WTC11 (cell line): Measurements from ENCODE around the gene ACYP1. TPM values are rescaled to one million over a fixed set of nuclear protein-coding genes. Genes with fewer than 3 reads are reported as not detected.

ENCODE experiments used
- AR ChIP-seq: fragments of 250-450 bp; sonication (Bioruptor Pico); IDR thresholded peaks from 2 replicates; pipeline ENCODE4 v1.9.0; 2021; ENCODE audit warnings: mild to moderate bottlenecking
- ATF1 ChIP-seq: sonication (generic); formaldehyde crosslinking; IDR thresholded peaks from 2 replicates; pipeline ENCODE4 v1.8.1; 2023; ENCODE audit warnings: mild to moderate bottlenecking, moderate library complexity, missing genetic modification reagents
- FOXK1 ChIP-seq: sonication (generic); formaldehyde crosslinking; IDR thresholded peaks from 2 replicates; pipeline ENCODE4 v1.8.0; 2022; ENCODE audit warnings: mild to moderate bottlenecking, moderate library complexity, missing genetic modification reagents
- GABPB1 ChIP-seq: sonication (generic); formaldehyde crosslinking; IDR thresholded peaks from 2 replicates; pipeline ENCODE4 v1.8.1; 2023; ENCODE audit warnings: mild to moderate bottlenecking, missing genetic modification reagents
- GRHL2 ChIP-seq: fragments of 250-450 bp; sonication (Bioruptor Pico); IDR thresholded peaks from 2 replicates; pipeline ENCODE4 v1.8.0; 2022; ENCODE audit warnings: mild to moderate bottlenecking, moderate library complexity; ENCODE audit not compliant: insufficient replicate concordance, severe bottlenecking
- GTF2I ChIP-seq: fragments of 250-450 bp; sonication (Bioruptor Pico); conservative IDR thresholded peaks from 2 replicates; pipeline ENCODE4 v1.4.0; 2021; ENCODE audit warnings: mild to moderate bottlenecking
- HMGA2 ChIP-seq: fragments of 250-450 bp; sonication (Bioruptor Pico); IDR thresholded peaks from 2 replicates; pipeline ENCODE4 v1.4.0; 2021; ENCODE audit warnings: mild to moderate bottlenecking, moderate library complexity
- JAZF1 ChIP-seq: fragments of 250-450 bp; sonication (Bioruptor Pico); IDR thresholded peaks from 2 replicates; pipeline ENCODE4 v1.9.0; 2021; ENCODE audit warnings: moderate library complexity, mild to moderate bottlenecking, inconsistent platforms
- JUN ChIP-seq: sonication (generic); formaldehyde crosslinking; IDR thresholded peaks from 2 replicates; pipeline ENCODE4 v1.8.0; 2023; ENCODE audit warnings: mild to moderate bottlenecking, missing genetic modification reagents
- KAT7 ChIP-seq: sonication (generic); formaldehyde crosslinking; IDR thresholded peaks from 2 replicates; pipeline ENCODE4 v1.8.1; 2023; ENCODE audit warnings: missing genetic modification reagents, mild to moderate bottlenecking, borderline replicate concordance
- MYBL2 ChIP-seq: sonication (generic); formaldehyde crosslinking; IDR thresholded peaks from 2 replicates; pipeline ENCODE4 v1.8.1; 2023; ENCODE audit warnings: mild to moderate bottlenecking, moderate library complexity, missing genetic modification reagents
- NR3C1 ChIP-seq: sonication (generic); formaldehyde crosslinking; conservative IDR thresholded peaks from 2 replicates; pipeline ENCODE4 v1.8.1; 2023; ENCODE audit warnings: low read depth, mild to moderate bottlenecking, missing genetic modification reagents
- OVOL2 ChIP-seq: fragments of 250-450 bp; sonication (Bioruptor Pico); IDR thresholded peaks from 2 replicates; pipeline ENCODE4 v1.9.0; 2021; ENCODE audit warnings: mild to moderate bottlenecking, borderline replicate concordance
- RELA ChIP-seq: sonication (generic); formaldehyde crosslinking; IDR thresholded peaks from 2 replicates; pipeline ENCODE4 v1.8.1; 2022; ENCODE audit warnings: missing genetic modification reagents, mild to moderate bottlenecking, borderline replicate concordance
- SMAD3 ChIP-seq: sonication (generic); formaldehyde crosslinking; IDR thresholded peaks from 2 replicates; pipeline ENCODE4 v1.8.0; 2022; ENCODE audit warnings: missing genetic modification reagents, mild to moderate bottlenecking, borderline replicate concordance
- SMAD4 ChIP-seq: sonication (generic); formaldehyde crosslinking; IDR thresholded peaks from 2 replicates; pipeline ENCODE4 v1.8.0; 2022; ENCODE audit warnings: mild to moderate bottlenecking, missing genetic modification reagents
- SP1 ChIP-seq: sonication (generic); formaldehyde crosslinking; conservative IDR thresholded peaks from 2 replicates; pipeline ENCODE4 v1.8.1; 2022; ENCODE audit warnings: missing genetic modification reagents
- TEAD4 ChIP-seq: sonication (generic); formaldehyde crosslinking; IDR thresholded peaks from 2 replicates; pipeline ENCODE4 v1.8.0; 2022; ENCODE audit warnings: mild to moderate bottlenecking, missing genetic modification reagents
- USF2 ChIP-seq: sonication (generic); formaldehyde crosslinking; IDR thresholded peaks from 2 replicates; pipeline ENCODE4 v1.8.1; 2023; ENCODE audit warnings: mild to moderate bottlenecking, missing genetic modification reagents, moderate library complexity
- total RNA-seq: library from RNA; stranded (reverse); gene quantifications from 3 replicates; pipeline ENCODE4 v1.2.3, GENCODE V29; 2021
- TF ChIP-seq, protein P1 (sequence below): fragments of 250-450 bp; sonication (Bioruptor Pico); IDR thresholded peaks from 2 replicates; pipeline ENCODE4 v1.9.0; 2021; ENCODE audit warnings: mild to moderate bottlenecking, borderline replicate concordance
- TF ChIP-seq, protein P2 (sequence below): sonication (generic); formaldehyde crosslinking; IDR thresholded peaks from 2 replicates; pipeline ENCODE4 v1.8.0; 2022; ENCODE audit warnings: mild to moderate bottlenecking, missing genetic modification reagents
- TF ChIP-seq, protein P3 (sequence below): sonication (generic); formaldehyde crosslinking; IDR thresholded peaks from 2 replicates; pipeline ENCODE4 v1.8.1; 2023; ENCODE audit warnings: mild to moderate bottlenecking, missing genetic modification reagents, moderate library complexity
- TF ChIP-seq, protein P4 (sequence below): sonication (generic); formaldehyde crosslinking; IDR thresholded peaks from 2 replicates; pipeline ENCODE4 v1.8.1; 2022; ENCODE audit warnings: low read depth, mild to moderate bottlenecking, moderate library complexity, missing genetic modification reagents, borderline replicate concordance
- TF ChIP-seq, protein P5 (sequence below): fragments of 200-600 bp; IDR thresholded peaks from 2 replicates; pipeline ENCODE4 v1.8.0; 2022; ENCODE audit warnings: antibody characterized with exemption
- TF ChIP-seq, protein P6 (sequence below): sonication (generic); formaldehyde crosslinking; IDR thresholded peaks from 2 replicates; pipeline ENCODE4 v1.8.1; 2022; ENCODE audit warnings: low read depth, missing genetic modification reagents, borderline replicate concordance

The ACYP1 gene
- total RNA-seq, 1 experiment from 2014 or later, result 26.6 TPM

- TF ChIP-seq, protein P1, sequence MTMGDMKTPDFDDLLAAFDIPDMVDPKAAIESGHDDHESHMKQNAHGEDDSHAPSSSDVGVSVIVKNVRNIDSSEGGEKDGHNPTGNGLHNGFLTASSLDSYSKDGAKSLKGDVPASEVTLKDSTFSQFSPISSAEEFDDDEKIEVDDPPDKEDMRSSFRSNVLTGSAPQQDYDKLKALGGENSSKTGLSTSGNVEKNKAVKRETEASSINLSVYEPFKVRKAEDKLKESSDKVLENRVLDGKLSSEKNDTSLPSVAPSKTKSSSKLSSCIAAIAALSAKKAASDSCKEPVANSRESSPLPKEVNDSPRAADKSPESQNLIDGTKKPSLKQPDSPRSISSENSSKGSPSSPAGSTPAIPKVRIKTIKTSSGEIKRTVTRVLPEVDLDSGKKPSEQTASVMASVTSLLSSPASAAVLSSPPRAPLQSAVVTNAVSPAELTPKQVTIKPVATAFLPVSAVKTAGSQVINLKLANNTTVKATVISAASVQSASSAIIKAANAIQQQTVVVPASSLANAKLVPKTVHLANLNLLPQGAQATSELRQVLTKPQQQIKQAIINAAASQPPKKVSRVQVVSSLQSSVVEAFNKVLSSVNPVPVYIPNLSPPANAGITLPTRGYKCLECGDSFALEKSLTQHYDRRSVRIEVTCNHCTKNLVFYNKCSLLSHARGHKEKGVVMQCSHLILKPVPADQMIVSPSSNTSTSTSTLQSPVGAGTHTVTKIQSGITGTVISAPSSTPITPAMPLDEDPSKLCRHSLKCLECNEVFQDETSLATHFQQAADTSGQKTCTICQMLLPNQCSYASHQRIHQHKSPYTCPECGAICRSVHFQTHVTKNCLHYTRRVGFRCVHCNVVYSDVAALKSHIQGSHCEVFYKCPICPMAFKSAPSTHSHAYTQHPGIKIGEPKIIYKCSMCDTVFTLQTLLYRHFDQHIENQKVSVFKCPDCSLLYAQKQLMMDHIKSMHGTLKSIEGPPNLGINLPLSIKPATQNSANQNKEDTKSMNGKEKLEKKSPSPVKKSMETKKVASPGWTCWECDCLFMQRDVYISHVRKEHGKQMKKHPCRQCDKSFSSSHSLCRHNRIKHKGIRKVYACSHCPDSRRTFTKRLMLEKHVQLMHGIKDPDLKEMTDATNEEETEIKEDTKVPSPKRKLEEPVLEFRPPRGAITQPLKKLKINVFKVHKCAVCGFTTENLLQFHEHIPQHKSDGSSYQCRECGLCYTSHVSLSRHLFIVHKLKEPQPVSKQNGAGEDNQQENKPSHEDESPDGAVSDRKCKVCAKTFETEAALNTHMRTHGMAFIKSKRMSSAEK, result 0 out of 2 replicates have a peak, but pooled peaks have one; percentile 39
- TF ChIP-seq, protein P2, sequence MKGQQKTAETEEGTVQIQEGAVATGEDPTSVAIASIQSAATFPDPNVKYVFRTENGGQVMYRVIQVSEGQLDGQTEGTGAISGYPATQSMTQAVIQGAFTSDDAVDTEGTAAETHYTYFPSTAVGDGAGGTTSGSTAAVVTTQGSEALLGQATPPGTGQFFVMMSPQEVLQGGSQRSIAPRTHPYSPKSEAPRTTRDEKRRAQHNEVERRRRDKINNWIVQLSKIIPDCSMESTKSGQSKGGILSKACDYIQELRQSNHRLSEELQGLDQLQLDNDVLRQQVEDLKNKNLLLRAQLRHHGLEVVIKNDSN, result no peak; the same call in 1 of the 2 replicates
- TF ChIP-seq MYBL2 (no peak), SP1 (CRISPR knock-in tag) (peak; percentile 71), KAT7 (CRISPR knock-in tag) (0 out of 2 replicates have a peak, but pooled peaks have one; percentile 36), SMAD3 (no peak), TEAD4 (CRISPR knock-in tag) (no peak), HMGA2 (CRISPR knock-in tag) (no peak), OVOL2 (CRISPR knock-in tag) (no peak), JAZF1 (no peak), GRHL2 (CRISPR knock-in tag) (no peak), ATF1 (no peak), NR3C1 (CRISPR knock-in tag) (no peak), RELA (CRISPR knock-in tag) (0 out of 2 replicates have a peak, but pooled peaks have one; percentile 45), AR (CRISPR knock-in tag) (no peak), USF2 (CRISPR knock-in tag) (peak; percentile 60), SMAD4 (CRISPR knock-in tag) (no peak; the same call in 1 of the 2 replicates), JUN (CRISPR knock-in tag) (peak; percentile 66; the same call in 1 of the 2 replicates), GABPB1 (CRISPR knock-in tag) (peak; percentile 65; the same call in 1 of the 2 replicates), GTF2I (CRISPR knock-in tag) (no peak), FOXK1 (no peak; the same call in 1 of the 2 replicates)
- TF ChIP-seq, protein P3, sequence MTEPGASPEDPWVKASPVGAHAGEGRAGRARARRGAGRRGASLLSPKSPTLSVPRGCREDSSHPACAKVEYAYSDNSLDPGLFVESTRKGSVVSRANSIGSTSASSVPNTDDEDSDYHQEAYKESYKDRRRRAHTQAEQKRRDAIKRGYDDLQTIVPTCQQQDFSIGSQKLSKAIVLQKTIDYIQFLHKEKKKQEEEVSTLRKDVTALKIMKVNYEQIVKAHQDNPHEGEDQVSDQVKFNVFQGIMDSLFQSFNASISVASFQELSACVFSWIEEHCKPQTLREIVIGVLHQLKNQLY, result no peak
- TF ChIP-seq, protein P4, sequence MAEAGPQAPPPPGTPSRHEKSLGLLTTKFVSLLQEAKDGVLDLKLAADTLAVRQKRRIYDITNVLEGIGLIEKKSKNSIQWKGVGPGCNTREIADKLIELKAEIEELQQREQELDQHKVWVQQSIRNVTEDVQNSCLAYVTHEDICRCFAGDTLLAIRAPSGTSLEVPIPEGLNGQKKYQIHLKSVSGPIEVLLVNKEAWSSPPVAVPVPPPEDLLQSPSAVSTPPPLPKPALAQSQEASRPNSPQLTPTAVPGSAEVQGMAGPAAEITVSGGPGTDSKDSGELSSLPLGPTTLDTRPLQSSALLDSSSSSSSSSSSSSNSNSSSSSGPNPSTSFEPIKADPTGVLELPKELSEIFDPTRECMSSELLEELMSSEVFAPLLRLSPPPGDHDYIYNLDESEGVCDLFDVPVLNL (CRISPR knock-in tag), result peak; percentile 64; the same call in 1 of the 2 replicates
- TF ChIP-seq, protein P5, sequence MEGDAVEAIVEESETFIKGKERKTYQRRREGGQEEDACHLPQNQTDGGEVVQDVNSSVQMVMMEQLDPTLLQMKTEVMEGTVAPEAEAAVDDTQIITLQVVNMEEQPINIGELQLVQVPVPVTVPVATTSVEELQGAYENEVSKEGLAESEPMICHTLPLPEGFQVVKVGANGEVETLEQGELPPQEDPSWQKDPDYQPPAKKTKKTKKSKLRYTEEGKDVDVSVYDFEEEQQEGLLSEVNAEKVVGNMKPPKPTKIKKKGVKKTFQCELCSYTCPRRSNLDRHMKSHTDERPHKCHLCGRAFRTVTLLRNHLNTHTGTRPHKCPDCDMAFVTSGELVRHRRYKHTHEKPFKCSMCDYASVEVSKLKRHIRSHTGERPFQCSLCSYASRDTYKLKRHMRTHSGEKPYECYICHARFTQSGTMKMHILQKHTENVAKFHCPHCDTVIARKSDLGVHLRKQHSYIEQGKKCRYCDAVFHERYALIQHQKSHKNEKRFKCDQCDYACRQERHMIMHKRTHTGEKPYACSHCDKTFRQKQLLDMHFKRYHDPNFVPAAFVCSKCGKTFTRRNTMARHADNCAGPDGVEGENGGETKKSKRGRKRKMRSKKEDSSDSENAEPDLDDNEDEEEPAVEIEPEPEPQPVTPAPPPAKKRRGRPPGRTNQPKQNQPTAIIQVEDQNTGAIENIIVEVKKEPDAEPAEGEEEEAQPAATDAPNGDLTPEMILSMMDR, result no peak
- TF ChIP-seq, protein P6, sequence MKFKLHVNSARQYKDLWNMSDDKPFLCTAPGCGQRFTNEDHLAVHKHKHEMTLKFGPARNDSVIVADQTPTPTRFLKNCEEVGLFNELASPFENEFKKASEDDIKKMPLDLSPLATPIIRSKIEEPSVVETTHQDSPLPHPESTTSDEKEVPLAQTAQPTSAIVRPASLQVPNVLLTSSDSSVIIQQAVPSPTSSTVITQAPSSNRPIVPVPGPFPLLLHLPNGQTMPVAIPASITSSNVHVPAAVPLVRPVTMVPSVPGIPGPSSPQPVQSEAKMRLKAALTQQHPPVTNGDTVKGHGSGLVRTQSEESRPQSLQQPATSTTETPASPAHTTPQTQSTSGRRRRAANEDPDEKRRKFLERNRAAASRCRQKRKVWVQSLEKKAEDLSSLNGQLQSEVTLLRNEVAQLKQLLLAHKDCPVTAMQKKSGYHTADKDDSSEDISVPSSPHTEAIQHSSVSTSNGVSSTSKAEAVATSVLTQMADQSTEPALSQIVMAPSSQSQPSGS (CRISPR knock-in tag), result no peak
These were observed 5.4 kb upstream of the ACYP1 start, which contains the start of gene ZC2HC1C (continued) for GRCh38 chr14:75069121-75069810.
